Endodermal cell (in vitro differentiated cells): ENCODE data around the gene PHLDA2. TPM values are rescaled to one million over a fixed set of nuclear protein-coding genes. Genes with fewer than 3 reads are reported as not detected.

Experiments used
- DNase-seq: peaks from one replicate; pipeline ENCODE4 v3.0.0-alpha.2; 2017
- H3K27ac ChIP-seq: 2 replicates; pipeline ENCODE4 v1.5.1; 2013; ENCODE audit warnings: mild to moderate bottlenecking, low read depth, low read length, moderate library complexity
- H3K27me3 ChIP-seq: 2 replicates; pipeline ENCODE4 v1.6.1; 2013; ENCODE audit warnings: mild to moderate bottlenecking, low read length, moderate library complexity; ENCODE audit not compliant: insufficient read depth, control insufficient read depth, poor library complexity, severe bottlenecking
- H3K36me3 ChIP-seq: 2 replicates; pipeline ENCODE4 v1.7.0; 2013; ENCODE audit warnings: mild to moderate bottlenecking, low read length, moderate library complexity; ENCODE audit not compliant: control insufficient read depth, insufficient read depth
- H3K4me1 ChIP-seq: one replicate; pipeline ENCODE4 v1.7.0; 2013; ENCODE audit warnings: low read length; ENCODE audit not compliant: control insufficient read depth, insufficient read depth
- H3K4me3 ChIP-seq: 2 replicates; pipeline ENCODE4 v1.5.1; 2013; ENCODE audit warnings: mild to moderate bottlenecking, low read length, moderate library complexity
- H3K9ac ChIP-seq: 2 replicates; pipeline ENCODE4 v1.6.1; 2013; ENCODE audit warnings: mild to moderate bottlenecking, low read length, moderate library complexity; ENCODE audit not compliant: poor library complexity, severe bottlenecking; ENCODE audit errors: extremely low read depth
- H3K9me3 ChIP-seq: 2 replicates; pipeline ENCODE4 v1.6.1; 2013; ENCODE audit warnings: mild to moderate bottlenecking, low read length, moderate library complexity; ENCODE audit not compliant: control insufficient read depth
- H3K27ac Mint-ChIP-seq: 2 replicates; pipeline ENCODE4 v1.8.0; 2020; ENCODE audit warnings: mixed read lengths
- H3K27me3 Mint-ChIP-seq: 2 replicates; pipeline ENCODE4 v1.8.0; 2021; ENCODE audit warnings: mild to moderate bottlenecking, mixed read lengths; ENCODE audit not compliant: insufficient read depth
- H3K36me3 Mint-ChIP-seq: 2 replicates; pipeline ENCODE4 v1.8.0; 2020; ENCODE audit warnings: low read depth, mixed read lengths
- H3K4me1 Mint-ChIP-seq: 2 replicates; pipeline ENCODE4 v1.8.0; 2020; ENCODE audit warnings: mixed read lengths
- H3K4me3 Mint-ChIP-seq: 2 replicates; pipeline ENCODE4 v1.8.0; 2020; ENCODE audit warnings: mild to moderate bottlenecking, moderate library complexity, mixed read lengths
- H3K9me3 Mint-ChIP-seq: 2 replicates; pipeline ENCODE4 v1.8.0; 2020; ENCODE audit warnings: mild to moderate bottlenecking, mixed read lengths
- WGBS, 2 experiments: methylation state at CpG; one replicate each; pipeline versions ENCODE4 v1.1.5 to v1.1.7; 2013; ENCODE audit warnings: missing lambda C conversion rate in 2 of 2, mixed read lengths in 1 of 2; ENCODE audit not compliant: insufficient coverage in 1 of 2, insufficient read length in 1 of 2; 5-methylcytosine and 5-hydroxymethylcytosine counted together
- total RNA-seq, 2 donors: library from RNA; stranded (reverse); fragmentation: NEBNext Ultra II Directional in 1 of 2; extraction: Animal tissue kit (Norgen Biotek cat#: 25700) in 1 of 2; gene quantifications; 2 replicates in 1 of 2; 3 replicates in 1 of 2; pipeline ENCODE4 v1.2.1, GENCODE V29; 2021
- TF ChIP-seq, protein P1 (sequence below): fragments of 200-600 bp; sonication (generic); conservative IDR thresholded peaks from 2 replicates; pipeline ENCODE4 v1.5.0; 2021; ENCODE audit warnings: antibody characterized with exemption, mild to moderate bottlenecking

The PHLDA2 gene
- total RNA-seq, 2 donors from 2014 or later = 3.0 to 5.1 TPM

DNA sequence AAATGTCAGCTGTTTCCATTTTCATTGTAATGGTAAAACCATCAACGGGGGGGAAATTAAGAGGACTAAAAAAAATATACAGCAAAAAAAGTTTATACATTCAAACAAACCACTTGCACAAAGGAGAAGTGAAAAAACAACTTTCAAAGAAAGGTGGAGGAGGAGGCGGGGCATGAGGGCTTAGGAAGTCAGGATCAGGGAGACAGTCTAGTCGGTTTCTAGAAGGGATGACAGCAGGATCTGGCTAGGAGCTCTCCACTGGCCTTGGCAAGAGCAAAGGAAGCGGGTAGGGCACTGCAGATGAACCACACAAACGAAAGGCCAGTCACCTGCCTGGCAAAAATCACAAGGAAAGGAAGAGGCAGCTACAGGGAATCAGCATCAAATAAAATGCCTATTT is 31.9 kb upstream of the PHLDA2 start:
- peaks cover 13% of the 10 kb centered on the region for H3K4me1 Mint-ChIP-seq
- peak; percentile 47 for DNase-seq
- Histone ChIP-seq H3K9me3 (no peaks in the 10 kb centered on the region), H3K9ac (no peak overlapping the region), H3K27ac (peak overlapping the region; percentile 40), H3K4me3 (no peak overlapping the region), H3K4me1 (no peaks in the 10 kb centered on the region), H3K36me3 (peaks cover 97% of the 10 kb centered on the region), H3K27me3 (no peaks in the 10 kb centered on the region)
- peak overlapping the region; percentile 79 for H3K27ac Mint-ChIP-seq
- peaks cover 86% of the 10 kb centered on the region for H3K36me3 Mint-ChIP-seq
- TF ChIP-seq, protein P1, sequence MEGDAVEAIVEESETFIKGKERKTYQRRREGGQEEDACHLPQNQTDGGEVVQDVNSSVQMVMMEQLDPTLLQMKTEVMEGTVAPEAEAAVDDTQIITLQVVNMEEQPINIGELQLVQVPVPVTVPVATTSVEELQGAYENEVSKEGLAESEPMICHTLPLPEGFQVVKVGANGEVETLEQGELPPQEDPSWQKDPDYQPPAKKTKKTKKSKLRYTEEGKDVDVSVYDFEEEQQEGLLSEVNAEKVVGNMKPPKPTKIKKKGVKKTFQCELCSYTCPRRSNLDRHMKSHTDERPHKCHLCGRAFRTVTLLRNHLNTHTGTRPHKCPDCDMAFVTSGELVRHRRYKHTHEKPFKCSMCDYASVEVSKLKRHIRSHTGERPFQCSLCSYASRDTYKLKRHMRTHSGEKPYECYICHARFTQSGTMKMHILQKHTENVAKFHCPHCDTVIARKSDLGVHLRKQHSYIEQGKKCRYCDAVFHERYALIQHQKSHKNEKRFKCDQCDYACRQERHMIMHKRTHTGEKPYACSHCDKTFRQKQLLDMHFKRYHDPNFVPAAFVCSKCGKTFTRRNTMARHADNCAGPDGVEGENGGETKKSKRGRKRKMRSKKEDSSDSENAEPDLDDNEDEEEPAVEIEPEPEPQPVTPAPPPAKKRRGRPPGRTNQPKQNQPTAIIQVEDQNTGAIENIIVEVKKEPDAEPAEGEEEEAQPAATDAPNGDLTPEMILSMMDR = no peak
- no peaks in the 10 kb centered on the region for H3K27me3 Mint-ChIP-seq
- 82 to 83% methylated on average over 2 to 4 of the region's 5 CpGs for WGBS, 2 experiments
- H3K9me3 Mint-ChIP-seq = no peaks in the 10 kb centered on the region
- no peak overlapping the region for H3K4me3 Mint-ChIP-seq

GRCh38 chr11:2960139-2960538 is 30.9 kb upstream of the PHLDA2 start:
- Mint-ChIP-seq H3K36me3 (peaks cover 89% of the 10 kb centered on the region), H3K4me1 (peaks cover 19% of the 10 kb centered on the region), H3K9me3 (no peaks in the 10 kb centered on the region), H3K4me3 (no peak overlapping the region), H3K27me3 (no peaks in the 10 kb centered on the region), H3K27ac (peak overlapping the region; percentile 17)
- Histone ChIP-seq H3K27ac (no peak overlapping the region), H3K9ac (no peak overlapping the region), H3K36me3 (peaks cover 96% of the 10 kb centered on the region), H3K4me3 (no peak overlapping the region), H3K4me1 (no peaks in the 10 kb centered on the region), H3K27me3 (no peaks in the 10 kb centered on the region), H3K9me3 (no peaks in the 10 kb centered on the region)
- TF ChIP-seq, protein P1 = no peak
- WGBS, 2 experiments = 91 to 95% methylated on average over 6 of the region's 7 CpGs
- no peak for DNase-seq

GRCh38 chr11:2958251-2958650 is 29.0 kb upstream of the PHLDA2 start:
- 91 to 95% methylated on average over 2 to 3 of the region's 3 CpGs for WGBS, 2 experiments
- Histone ChIP-seq H3K9ac (no peak overlapping the region), H3K9me3 (no peaks in the 10 kb centered on the region), H3K27ac (no peak overlapping the region), H3K36me3 (peaks cover 96% of the 10 kb centered on the region), H3K27me3 (no peaks in the 10 kb centered on the region), H3K4me3 (no peak overlapping the region), H3K4me1 (no peaks in the 10 kb centered on the region)
- TF ChIP-seq, protein P1 = no peak
- no peak overlapping the region for H3K4me3 Mint-ChIP-seq
- H3K27ac Mint-ChIP-seq = no peak overlapping the region
- DNase-seq = no peak
- H3K36me3 Mint-ChIP-seq = peaks cover 87% of the 10 kb centered on the region
- no peaks in the 10 kb centered on the region for H3K9me3 Mint-ChIP-seq
- H3K4me1 Mint-ChIP-seq = peaks cover 22% of the 10 kb centered on the region
- no peaks in the 10 kb centered on the region for H3K27me3 Mint-ChIP-seq
